22Rv1 (cell line): ENCODE measurements around the gene DMXL1.

Experiments
- ZFX ChIP-seq: fragments of 450-650 bp; IDR thresholded peaks from 2 replicates; pipeline ENCODE4 v1.6.1; 2017; ENCODE audit warnings: antibody characterized with exemption, borderline replicate concordance
- TF ChIP-seq, protein P1 (sequence below): fragments of 450-650 bp; IDR thresholded peaks from 2 replicates; pipeline ENCODE4 v1.5.1; 2017; ENCODE audit warnings: mild to moderate bottlenecking

DNA sequence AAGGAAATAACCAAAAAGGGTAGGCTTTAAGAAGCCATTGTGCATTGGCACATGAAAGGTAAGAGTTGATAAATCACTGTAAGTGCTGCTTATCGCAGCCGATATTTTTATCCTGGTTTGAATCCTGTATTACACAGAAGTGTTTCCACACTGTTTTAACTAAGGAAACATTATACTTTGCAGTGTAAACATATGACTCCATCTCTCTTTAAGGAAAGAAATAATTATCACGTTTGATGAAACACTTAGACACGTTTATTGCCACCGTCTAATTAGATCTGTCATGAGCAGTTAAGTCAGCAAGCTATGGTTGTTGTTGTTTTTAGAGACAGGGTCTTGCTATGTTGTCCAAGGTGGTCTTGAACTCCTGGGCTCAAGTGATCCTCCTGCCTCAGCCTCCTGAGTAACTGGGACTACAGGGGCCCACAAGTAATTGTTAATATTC, 199.3 kb downstream of the DMXL1 start:
- TF ChIP-seq, protein P1, sequence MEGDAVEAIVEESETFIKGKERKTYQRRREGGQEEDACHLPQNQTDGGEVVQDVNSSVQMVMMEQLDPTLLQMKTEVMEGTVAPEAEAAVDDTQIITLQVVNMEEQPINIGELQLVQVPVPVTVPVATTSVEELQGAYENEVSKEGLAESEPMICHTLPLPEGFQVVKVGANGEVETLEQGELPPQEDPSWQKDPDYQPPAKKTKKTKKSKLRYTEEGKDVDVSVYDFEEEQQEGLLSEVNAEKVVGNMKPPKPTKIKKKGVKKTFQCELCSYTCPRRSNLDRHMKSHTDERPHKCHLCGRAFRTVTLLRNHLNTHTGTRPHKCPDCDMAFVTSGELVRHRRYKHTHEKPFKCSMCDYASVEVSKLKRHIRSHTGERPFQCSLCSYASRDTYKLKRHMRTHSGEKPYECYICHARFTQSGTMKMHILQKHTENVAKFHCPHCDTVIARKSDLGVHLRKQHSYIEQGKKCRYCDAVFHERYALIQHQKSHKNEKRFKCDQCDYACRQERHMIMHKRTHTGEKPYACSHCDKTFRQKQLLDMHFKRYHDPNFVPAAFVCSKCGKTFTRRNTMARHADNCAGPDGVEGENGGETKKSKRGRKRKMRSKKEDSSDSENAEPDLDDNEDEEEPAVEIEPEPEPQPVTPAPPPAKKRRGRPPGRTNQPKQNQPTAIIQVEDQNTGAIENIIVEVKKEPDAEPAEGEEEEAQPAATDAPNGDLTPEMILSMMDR, result no peak
- TF ChIP-seq ZFX, result no peak
